Measurements from ENCODE around the gene STAT3. TPM values are rescaled to one million over a fixed set of nuclear protein-coding genes. Genes with fewer than 3 reads are reported as not detected.

STAT3 gene
- total and polyA plus RNA-seq, 9 of the 15 experiments (the other 6 are each of a cell fraction or from before 2014, with no cell fraction given): 90.0 to 179 (median 114) TPM

DNA sequence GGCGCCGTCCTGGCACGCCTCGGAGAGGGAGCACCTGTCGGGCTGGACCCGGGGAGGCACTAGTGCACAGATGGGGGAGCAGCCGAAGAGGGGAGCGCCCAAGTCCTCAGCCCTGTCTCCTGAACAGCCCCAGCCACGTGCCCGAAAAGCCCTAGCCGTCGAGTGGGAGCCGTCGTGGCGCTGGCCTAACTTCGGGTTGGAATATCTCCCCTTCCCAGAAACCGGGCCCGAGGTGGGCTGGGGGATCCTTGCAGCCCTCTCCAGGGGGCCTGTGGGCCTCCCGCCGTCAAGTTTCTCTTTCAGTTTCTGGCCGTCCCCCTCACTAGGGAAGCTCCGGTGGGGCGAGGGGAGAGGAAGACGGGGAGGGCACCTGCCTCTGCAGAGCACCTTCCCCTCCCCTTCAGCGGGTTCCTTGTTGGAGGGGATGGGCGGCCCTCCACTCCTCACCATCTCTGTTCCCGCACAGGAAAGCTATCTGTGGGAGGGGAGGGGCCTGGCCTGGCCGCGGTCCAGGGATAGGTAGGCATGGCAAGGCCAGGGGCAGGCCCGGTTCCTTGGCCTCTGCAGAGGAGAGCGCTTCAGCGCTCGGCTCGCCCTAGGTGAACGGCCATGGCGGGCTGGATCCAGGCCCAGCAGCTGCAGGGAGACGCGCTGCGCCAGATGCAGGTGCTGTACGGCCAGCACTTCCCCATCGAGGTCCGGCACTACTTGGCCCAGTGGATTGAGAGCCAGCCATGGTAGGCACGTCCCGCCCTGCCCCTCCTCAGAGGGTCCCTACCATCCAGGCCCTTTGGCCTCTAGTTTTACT is 99.2 kb downstream of the STAT3 start (continued):
- TF ChIP-seq, protein P1, sequence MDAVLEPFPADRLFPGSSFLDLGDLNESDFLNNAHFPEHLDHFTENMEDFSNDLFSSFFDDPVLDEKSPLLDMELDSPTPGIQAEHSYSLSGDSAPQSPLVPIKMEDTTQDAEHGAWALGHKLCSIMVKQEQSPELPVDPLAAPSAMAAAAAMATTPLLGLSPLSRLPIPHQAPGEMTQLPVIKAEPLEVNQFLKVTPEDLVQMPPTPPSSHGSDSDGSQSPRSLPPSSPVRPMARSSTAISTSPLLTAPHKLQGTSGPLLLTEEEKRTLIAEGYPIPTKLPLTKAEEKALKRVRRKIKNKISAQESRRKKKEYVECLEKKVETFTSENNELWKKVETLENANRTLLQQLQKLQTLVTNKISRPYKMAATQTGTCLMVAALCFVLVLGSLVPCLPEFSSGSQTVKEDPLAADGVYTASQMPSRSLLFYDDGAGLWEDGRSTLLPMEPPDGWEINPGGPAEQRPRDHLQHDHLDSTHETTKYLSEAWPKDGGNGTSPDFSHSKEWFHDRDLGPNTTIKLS (IDR thresholded peaks at IDR 0.05; ENCODE audit: borderline replicate concordance, low read depth): no peak
- TF ChIP-seq HDAC6 (IDR thresholded peaks at IDR 0.05; ENCODE audit: low read depth, low read length) (no peak), NONO (IDR thresholded peaks at IDR 0.05; ENCODE audit: low read depth in 2 of 2, low read length in 1 of 2) (no peak), RAD21 (CRISPR knock-in tag; conservative IDR thresholded peaks at IDR 0.05 in 1 of 2, IDR thresholded peaks at IDR 0.05 in 1 of 2) (no peak; a peak in 1 of 4 replicates), MBD2 (IDR thresholded peaks at IDR 0.05; ENCODE audit: borderline replicate concordance, low read depth) (0 out of 2 replicates have a peak, but pooled peaks have one; percentile 37), ETV6 (IDR thresholded peaks at IDR 0.05; ENCODE audit: borderline replicate concordance in 1 of 2, low read depth in 2 of 2, low read length in 1 of 2) (no peak), ETV6 (CRISPR knock-in tag; IDR thresholded peaks at IDR 0.05; ENCODE audit: borderline replicate concordance) (no peak), ZNF253 (CRISPR knock-in tag; conservative IDR thresholded peaks at IDR 0.05) (no peak), YBX1 (IDR thresholded peaks at IDR 0.05) (no peak), ZBED1 (IDR thresholded peaks at IDR 0.05) (0 out of 2 replicates have a peak, but pooled peaks have one; percentile 23), ATF1 (CRISPR knock-in tag; IDR thresholded peaks at IDR 0.05) (no peak), ATF1 (tag; IDR thresholded peaks at IDR 0.05) (no peak), ZNF785 (CRISPR knock-in tag; IDR thresholded peaks at IDR 0.05) (no peak), ZNF24 (IDR thresholded peaks at IDR 0.05) (no peak), POLR2G (IDR thresholded peaks at IDR 0.05; ENCODE audit: low read depth, low read length) (peak; percentile 77), SLC30A9 (CRISPR knock-in tag; IDR thresholded peaks at IDR 0.05) (no peak), ZNF124 (CRISPR knock-in tag; IDR thresholded peaks at IDR 0.05) (peak; percentile 46; the same call in 1 of the 2 replicates), ARID2 (IDR thresholded peaks at IDR 0.05) (no peak), SMC3 (conservative IDR thresholded peaks at IDR 0.05; ENCODE audit: insufficient read depth, low read depth, low read length) (no peak), ZSCAN32 (CRISPR knock-in tag; IDR thresholded peaks at IDR 0.05) (no peak), BCL6 (CRISPR knock-in tag; IDR thresholded peaks at IDR 0.05) (no peak), RFX5 (IDR thresholded peaks at IDR 0.05; ENCODE audit: low read depth, low read length) (no peak)
- TF ChIP-seq, protein P2, sequence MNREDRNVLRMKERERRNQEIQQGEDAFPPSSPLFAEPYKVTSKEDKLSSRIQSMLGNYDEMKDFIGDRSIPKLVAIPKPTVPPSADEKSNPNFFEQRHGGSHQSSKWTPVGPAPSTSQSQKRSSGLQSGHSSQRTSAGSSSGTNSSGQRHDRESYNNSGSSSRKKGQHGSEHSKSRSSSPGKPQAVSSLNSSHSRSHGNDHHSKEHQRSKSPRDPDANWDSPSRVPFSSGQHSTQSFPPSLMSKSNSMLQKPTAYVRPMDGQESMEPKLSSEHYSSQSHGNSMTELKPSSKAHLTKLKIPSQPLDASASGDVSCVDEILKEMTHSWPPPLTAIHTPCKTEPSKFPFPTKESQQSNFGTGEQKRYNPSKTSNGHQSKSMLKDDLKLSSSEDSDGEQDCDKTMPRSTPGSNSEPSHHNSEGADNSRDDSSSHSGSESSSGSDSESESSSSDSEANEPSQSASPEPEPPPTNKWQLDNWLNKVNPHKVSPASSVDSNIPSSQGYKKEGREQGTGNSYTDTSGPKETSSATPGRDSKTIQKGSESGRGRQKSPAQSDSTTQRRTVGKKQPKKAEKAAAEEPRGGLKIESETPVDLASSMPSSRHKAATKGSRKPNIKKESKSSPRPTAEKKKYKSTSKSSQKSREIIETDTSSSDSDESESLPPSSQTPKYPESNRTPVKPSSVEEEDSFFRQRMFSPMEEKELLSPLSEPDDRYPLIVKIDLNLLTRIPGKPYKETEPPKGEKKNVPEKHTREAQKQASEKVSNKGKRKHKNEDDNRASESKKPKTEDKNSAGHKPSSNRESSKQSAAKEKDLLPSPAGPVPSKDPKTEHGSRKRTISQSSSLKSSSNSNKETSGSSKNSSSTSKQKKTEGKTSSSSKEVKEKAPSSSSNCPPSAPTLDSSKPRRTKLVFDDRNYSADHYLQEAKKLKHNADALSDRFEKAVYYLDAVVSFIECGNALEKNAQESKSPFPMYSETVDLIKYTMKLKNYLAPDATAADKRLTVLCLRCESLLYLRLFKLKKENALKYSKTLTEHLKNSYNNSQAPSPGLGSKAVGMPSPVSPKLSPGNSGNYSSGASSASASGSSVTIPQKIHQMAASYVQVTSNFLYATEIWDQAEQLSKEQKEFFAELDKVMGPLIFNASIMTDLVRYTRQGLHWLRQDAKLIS (CRISPR knock-in tag; IDR thresholded peaks at IDR 0.05): no peak
- TF ChIP-seq, protein P3, sequence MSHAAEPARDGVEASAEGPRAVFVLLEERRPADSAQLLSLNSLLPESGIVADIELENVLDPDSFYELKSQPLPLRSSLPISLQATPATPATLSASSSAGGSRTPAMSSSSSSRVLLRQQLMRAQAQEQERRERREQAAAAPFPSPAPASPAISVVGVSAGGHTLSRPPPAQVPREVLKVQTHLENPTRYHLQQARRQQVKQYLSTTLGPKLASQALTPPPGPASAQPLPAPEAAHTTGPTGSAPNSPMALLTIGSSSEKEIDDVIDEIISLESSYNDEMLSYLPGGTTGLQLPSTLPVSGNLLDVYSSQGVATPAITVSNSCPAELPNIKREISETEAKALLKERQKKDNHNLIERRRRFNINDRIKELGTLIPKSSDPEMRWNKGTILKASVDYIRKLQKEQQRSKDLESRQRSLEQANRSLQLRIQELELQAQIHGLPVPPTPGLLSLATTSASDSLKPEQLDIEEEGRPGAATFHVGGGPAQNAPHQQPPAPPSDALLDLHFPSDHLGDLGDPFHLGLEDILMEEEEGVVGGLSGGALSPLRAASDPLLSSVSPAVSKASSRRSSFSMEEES (CRISPR knock-in tag; IDR thresholded peaks at IDR 0.05): no peak
